GM06990 (cell line): Measurements from ENCODE around the gene PRR19.

Source experiments
- DNase-seq: peaks from one replicate; pipeline ENCODE4 v3.0.0-alpha.2; 2011; ENCODE audit not compliant: insufficient read length; ENCODE audit errors: extremely low read depth
- H3K27me3 ChIP-seq: replicated peaks from 2 replicates; pipeline ENCODE4 v1.6.0; 2011; ENCODE audit warnings: low read length; ENCODE audit not compliant: control insufficient read depth, insufficient read depth
- H3K36me3 ChIP-seq: 2 replicates; pipeline ENCODE4 v1.5.1; 2011; ENCODE audit warnings: low read length; ENCODE audit not compliant: control insufficient read depth, insufficient read depth
- H3K4me3 ChIP-seq: replicated peaks from 2 replicates; pipeline ENCODE4 v1.5.1; 2011; ENCODE audit warnings: low read depth, mild to moderate bottlenecking, control low read depth, low read length
- CTCF ChIP-seq: IDR thresholded peaks from 2 replicates; pipeline ENCODE4 v1.5.1; 2011; ENCODE audit warnings: low read length, control low read depth, mild to moderate bottlenecking, inconsistent platforms; ENCODE audit not compliant: insufficient read depth, poor library complexity, severe bottlenecking

The PRR19 gene

GRCh38 chr19:42271045-42271419, 30.9 kb upstream of the PRR19 start:
- TF ChIP-seq CTCF, result no peak
- H3K27me3 ChIP-seq, result no peaks in the 10 kb centered on the region
- H3K4me3 ChIP-seq, result peak overlapping the region; percentile 91
- H3K36me3 ChIP-seq, result peaks cover 22% of the 10 kb centered on the region
- no peak for DNase-seq

GRCh38 chr19:42271861-42272534, 29.9 kb upstream of the PRR19 start:
- H3K36me3 ChIP-seq, result peaks cover 24% of the 10 kb centered on the region
- H3K27me3 ChIP-seq, result no peaks in the 10 kb centered on the region
- TF ChIP-seq CTCF, result no peak
- H3K4me3 ChIP-seq, result no peak overlapping the region
- DNase-seq, result peak; percentile 12

- peaks cover 24% of the 10 kb centered on the region for H3K36me3 ChIP-seq
- peak; percentile 1 for DNase-seq
- H3K4me3 ChIP-seq, result no peak overlapping the region
- H3K27me3 ChIP-seq, result no peaks in the 10 kb centered on the region
- TF ChIP-seq CTCF, result no peak
Observed at GRCh38 chr19:42272535-42272897, 29.4 kb upstream of the PRR19 start.

- no peak overlapping the region for H3K4me3 ChIP-seq
- no peak for TF ChIP-seq CTCF
- peaks cover 27% of the 10 kb centered on the region for H3K36me3 ChIP-seq
- H3K27me3 ChIP-seq, result no peaks in the 10 kb centered on the region
- peak; percentile 12 for DNase-seq
Observed at GRCh38 chr19:42272989-42273406, 28.9 kb upstream of the PRR19 start.

- Histone ChIP-seq H3K4me3 (no peak overlapping the region), H3K27me3 (no peaks in the 10 kb centered on the region), H3K36me3 (peaks cover 27% of the 10 kb centered on the region)
- no peak for TF ChIP-seq CTCF
- DNase-seq, result peak; percentile 9
Observed at GRCh38 chr19:42273407-42274064, 28.4 kb upstream of the PRR19 start.
